Spinal cord (tissue), 10 donors: Measurements from ENCODE around the gene TSPAN13. TPM values are rescaled to one million over a fixed set of nuclear protein-coding genes. Genes with fewer than 3 reads are reported as not detected.

Source experiments
- DNase-seq, 6 donors: peaks; one replicate each; pipeline versions ENCODE4 v3.0.0 to v3.0.0-alpha.2; 2013 to 2015; ENCODE audit warnings: low spot score in 6 of 6, low read depth in 4 of 6
- H3K27ac ChIP-seq: one replicate; pipeline ENCODE4 v1.5.1; 2013; ENCODE audit warnings: low read depth, low read length, control low read depth
- H3K27me3 ChIP-seq: one replicate; pipeline ENCODE4 v1.6.1; 2013; ENCODE audit warnings: low read length; ENCODE audit not compliant: control insufficient read depth, insufficient read depth
- H3K36me3 ChIP-seq: one replicate; pipeline ENCODE4 v1.6.1; 2013; ENCODE audit warnings: low read length; ENCODE audit not compliant: control insufficient read depth, insufficient read depth
- H3K4me1 ChIP-seq: one replicate; pipeline ENCODE4 v1.6.1; 2013; ENCODE audit warnings: low read length; ENCODE audit not compliant: control insufficient read depth, insufficient read depth
- H3K4me3 ChIP-seq: one replicate; pipeline ENCODE4 v1.5.1; 2013; ENCODE audit warnings: low read depth, low read length, control low read depth
- H3K9me3 ChIP-seq: one replicate; pipeline ENCODE4 v1.6.1; 2013; ENCODE audit warnings: low read length; ENCODE audit not compliant: control insufficient read depth, insufficient read depth
- WGBS: methylation state at CpG from one replicate; pipeline ENCODE4 v1.1.5; 2013; ENCODE audit warnings: missing lambda C conversion rate; ENCODE audit not compliant: insufficient coverage; 5-methylcytosine and 5-hydroxymethylcytosine counted together
- polyA plus RNA-seq, 2 donors: library from polyadenylated mRNA; unstranded; fragments of 120-200 nt; gene quantifications; one replicate each; pipeline ENCODE4 v1.2.1, GENCODE V29; 2013; ENCODE audit not compliant: insufficient read length in 2 of 2
- total RNA-seq, 2 donors: library from RNA; depleted of rRNA in 1 of 2; stranded (reverse); fragments of 120-200 nt in 1 of 2; fragments of >200 nt in 1 of 2; gene quantifications; one replicate each; pipeline versions ENCODE4 v1.2.3 to v1.2.4, GENCODE V29; 2013 to 2014
- donor health status: healthy.

Gene TSPAN13
- total and polyA plus RNA-seq, 4 donors = 15.5 to 117 (median 72.6) TPM

- H3K36me3 ChIP-seq = no peaks in the 10 kb centered on the region
- H3K4me3 ChIP-seq = no peak overlapping the region
- no peaks in the 10 kb centered on the region for H3K9me3 ChIP-seq
- H3K27ac ChIP-seq = no peak overlapping the region
- 50% methylated on average over 1 of the region's 1 CpG for WGBS
- no peaks in the 10 kb centered on the region for H3K4me1 ChIP-seq
- H3K27me3 ChIP-seq = no peaks in the 10 kb centered on the region
- DNase-seq = no peak
Measured at GRCh38 chr7:16747102-16747501, 6.5 kb upstream of the TSPAN13 start.

- peak; percentile 44 to 88 (median 50) for DNase-seq
Measured at GRCh38 chr7:16753932-16754855, 639 bp downstream of the TSPAN13 start.

GRCh38 chr7:16754856-16755317 lies 1.3 kb downstream of the TSPAN13 start:
- H3K36me3 ChIP-seq = no peaks in the 10 kb centered on the region
- peak overlapping the region; percentile 33 for H3K27ac ChIP-seq
- H3K4me3 ChIP-seq = peak overlapping the region; percentile 55
- no peaks in the 10 kb centered on the region for H3K4me1 ChIP-seq
- H3K9me3 ChIP-seq = no peaks in the 10 kb centered on the region
- WGBS = 20% methylated on average over 1 of the region's 6 CpGs
- H3K27me3 ChIP-seq = no peaks in the 10 kb centered on the region
- DNase-seq = peak in 2 of 6 donors; percentile 38 to 76

More at GRCh38 chr7:16753932-16754855, 639 bp downstream of the TSPAN13 start:
- Histone ChIP-seq H3K9me3 (no peaks in the 10 kb centered on the region), H3K27me3 (no peaks in the 10 kb centered on the region), H3K27ac (peak overlapping the region; percentile 33), H3K4me1 (no peaks in the 10 kb centered on the region), H3K4me3 (peak overlapping the region; percentile 55), H3K36me3 (no peaks in the 10 kb centered on the region)
- under 1% methylated on average over 50 of the region's 58 CpGs for WGBS

GRCh38 chr7:16755397-16755796 lies 1.8 kb downstream of the TSPAN13 start:
- peak overlapping the region; percentile 55 for H3K4me3 ChIP-seq
- no peaks in the 10 kb centered on the region for H3K27me3 ChIP-seq
- DNase-seq = peak in 3 of 6 donors; percentile 5 to 23 (median 12)
- H3K9me3 ChIP-seq = no peaks in the 10 kb centered on the region
- no peak overlapping the region for H3K27ac ChIP-seq
- no peaks in the 10 kb centered on the region for H3K36me3 ChIP-seq
- H3K4me1 ChIP-seq = no peaks in the 10 kb centered on the region

GRCh38 chr7:16758036-16758435 lies 4.5 kb downstream of the TSPAN13 start:
- Histone ChIP-seq H3K27me3 (no peaks in the 10 kb centered on the region), H3K4me3 (no peak overlapping the region), H3K36me3 (no peaks in the 10 kb centered on the region), H3K4me1 (no peaks in the 10 kb centered on the region), H3K27ac (no peak overlapping the region), H3K9me3 (no peaks in the 10 kb centered on the region)
- WGBS = no CpG with 5 or more reads among the region's 6 CpGs
- no peak for DNase-seq

- H3K4me1 ChIP-seq = no peaks in the 10 kb centered on the region
- H3K9me3 ChIP-seq = no peaks in the 10 kb centered on the region
- no peak overlapping the region for H3K4me3 ChIP-seq
- WGBS = 95% methylated on average over 4 of the region's 10 CpGs
- no peaks in the 10 kb centered on the region for H3K36me3 ChIP-seq
- DNase-seq = no peak
- H3K27me3 ChIP-seq = no peaks in the 10 kb centered on the region
- no peak overlapping the region for H3K27ac ChIP-seq
Measured at GRCh38 chr7:16758631-16759611, 5.4 kb downstream of the TSPAN13 start.

- peaks cover under 1% of the 10 kb centered on the region for H3K4me1 ChIP-seq
- no peak overlapping the region for H3K4me3 ChIP-seq
- no peaks in the 10 kb centered on the region for H3K36me3 ChIP-seq
- DNase-seq = no peak
- no peaks in the 10 kb centered on the region for H3K27me3 ChIP-seq
- WGBS = 86% methylated on average over 1 of the region's 1 CpG
- no peak overlapping the region for H3K27ac ChIP-seq
- no peaks in the 10 kb centered on the region for H3K9me3 ChIP-seq
Measured at GRCh38 chr7:16759840-16760239, 6.3 kb downstream of the TSPAN13 start.

- no peak for DNase-seq
- H3K27ac ChIP-seq = no peak overlapping the region
- peaks cover 4% of the 10 kb centered on the region for H3K4me1 ChIP-seq
- 100% methylated on average over 2 of the region's 4 CpGs for WGBS
- H3K4me3 ChIP-seq = no peak overlapping the region
- no peaks in the 10 kb centered on the region for H3K9me3 ChIP-seq
- no peaks in the 10 kb centered on the region for H3K36me3 ChIP-seq
- H3K27me3 ChIP-seq = no peaks in the 10 kb centered on the region
Measured at GRCh38 chr7:16762177-16762576, 8.6 kb downstream of the TSPAN13 start.

GRCh38 chr7:16764942-16765341 lies 11.4 kb downstream of the TSPAN13 start:
- Histone ChIP-seq H3K4me3 (no peak overlapping the region), H3K36me3 (no peaks in the 10 kb centered on the region), H3K4me1 (peaks cover 4% of the 10 kb centered on the region), H3K27me3 (no peaks in the 10 kb centered on the region), H3K27ac (no peak overlapping the region), H3K9me3 (no peaks in the 10 kb centered on the region)
- no peak for DNase-seq
- WGBS = 98% methylated on average over 3 of the region's 3 CpGs
